Measurements from ENCODE around the gene SYT1. TPM values are rescaled to one million over a fixed set of nuclear protein-coding genes. Genes with fewer than 3 reads are reported as not detected.

SYT1 gene
- total RNA-seq, 2 experiments from 2014 or later, result not detected

GRCh38 chr12:78865516-78865915, 942 bp downstream of the SYT1 start:
- Mint-ChIP-seq H3K9me3 (no peaks in the 10 kb centered on the region), H3K4me3 (no peak overlapping the region), H3K36me3 (ENCODE audit: low read depth) (no peaks in the 10 kb centered on the region), H3K4me1 (ENCODE audit: low read depth) (no peaks in the 10 kb centered on the region), H3K27me3 (peaks cover 31% of the 10 kb centered on the region), H3K27ac (no peak overlapping the region)
- Histone ChIP-seq H3K27me3 (ENCODE audit: control insufficient read depth in 1 of 2, insufficient read depth in 2 of 2, low read length in 2 of 2) (peaks cover 12 to 21% of the 10 kb centered on the region in 2 experiments), H3K27ac (ENCODE audit: low read depth in 1 of 2, low read length in 2 of 2) (no peak overlapping the region), H3K4me3 (ENCODE audit: low read length) (no peak overlapping the region), H3K9me3 (ENCODE audit: control insufficient read depth in 1 of 2, insufficient read depth in 1 of 2, low read length in 2 of 2) (peaks cover 0 to 26% of the 10 kb centered on the region in 2 experiments), H3K36me3 (ENCODE audit: insufficient read depth, low read length) (no peaks in the 10 kb centered on the region), H3K4me1 (ENCODE audit: insufficient read depth, low read length) (no peaks in the 10 kb centered on the region)
- CTCF ChIA-PET, result no interaction called here
- ATAC-seq (ENCODE audit: poor library complexity), result no peak
- TF ChIP-seq CTCF (IDR thresholded peaks at IDR 0.05), result no peak
- intact Hi-C loops (cut with DNase I, micrococcal nuclease), result no loop called here
- POLR2A ChIA-PET, result no interaction called here
- no peak for DNase-seq

- no peaks in the 10 kb centered on the region for H3K9me3 Mint-ChIP-seq
- peaks cover 12 to 21% of the 10 kb centered on the region in 2 experiments for H3K27me3 ChIP-seq (ENCODE audit: control insufficient read depth in 1 of 2, insufficient read depth in 2 of 2, low read length in 2 of 2)
- ChIA-PET POLR2A (no interaction called here), CTCF (no interaction called here)
- H3K9me3 ChIP-seq (ENCODE audit: control insufficient read depth in 1 of 2, insufficient read depth in 1 of 2, low read length in 2 of 2), result peaks cover 0 to 21% of the 10 kb centered on the region in 2 experiments
- no peak overlapping the region for H3K4me3 ChIP-seq (ENCODE audit: low read length)
- H3K36me3 Mint-ChIP-seq (ENCODE audit: low read depth), result no peaks in the 10 kb centered on the region
- H3K27me3 Mint-ChIP-seq, result peaks cover 31% of the 10 kb centered on the region
- no peak overlapping the region for H3K27ac ChIP-seq (ENCODE audit: low read depth in 1 of 2, low read length in 2 of 2)
- DNase-seq (no peak), ATAC-seq (ENCODE audit: poor library complexity) (no peak)
- no peaks in the 10 kb centered on the region for H3K36me3 ChIP-seq (ENCODE audit: insufficient read depth, low read length)
- TF ChIP-seq CTCF (IDR thresholded peaks at IDR 0.05), result no peak
- no peaks in the 10 kb centered on the region for H3K4me1 ChIP-seq (ENCODE audit: insufficient read depth, low read length)
- H3K27ac Mint-ChIP-seq, result no peak overlapping the region
- intact Hi-C loops (cut with DNase I, micrococcal nuclease), result no loop called here
- no peak overlapping the region for H3K4me3 Mint-ChIP-seq
- no peaks in the 10 kb centered on the region for H3K4me1 Mint-ChIP-seq (ENCODE audit: low read depth)
These were observed 1.9 kb downstream of the SYT1 start for GRCh38 chr12:78866518-78866917.

GRCh38 chr12:78870539-78870938, 6.0 kb downstream of the SYT1 start:
- H3K27me3 ChIP-seq (ENCODE audit: control insufficient read depth in 1 of 2, insufficient read depth in 2 of 2, low read length in 2 of 2), result no peaks in the 10 kb centered on the region
- Mint-ChIP-seq H3K27ac (no peak overlapping the region), H3K4me1 (ENCODE audit: low read depth) (no peaks in the 10 kb centered on the region), H3K36me3 (ENCODE audit: low read depth) (no peaks in the 10 kb centered on the region), H3K27me3 (peaks cover 4% of the 10 kb centered on the region), H3K9me3 (no peaks in the 10 kb centered on the region), H3K4me3 (no peak overlapping the region)
- no peaks in the 10 kb centered on the region for H3K36me3 ChIP-seq (ENCODE audit: insufficient read depth, low read length)
- DNase-seq, result no peak
- no peaks in the 10 kb centered on the region for H3K4me1 ChIP-seq (ENCODE audit: insufficient read depth, low read length)
- H3K9me3 ChIP-seq (ENCODE audit: control insufficient read depth in 1 of 2, insufficient read depth in 1 of 2, low read length in 2 of 2), result no peaks in the 10 kb centered on the region
- no peak for TF ChIP-seq CTCF (IDR thresholded peaks at IDR 0.05)
- intact Hi-C loops (cut with DNase I, micrococcal nuclease), result no loop called here
- ChIA-PET CTCF (no interaction called here), POLR2A (no interaction called here)
- no peak overlapping the region for H3K27ac ChIP-seq (ENCODE audit: low read depth in 1 of 2, low read length in 2 of 2)
- H3K4me3 ChIP-seq (ENCODE audit: low read length), result no peak overlapping the region
- ATAC-seq (ENCODE audit: poor library complexity), result no peak
